MM.1S (cell line): ENCODE results near the gene XRCC4.

Experiments used
- EZH2 ChIP-seq: fragments of 300-600 bp; sonication (generic); optimal IDR thresholded peaks from 2 replicates; pipeline ENCODE3; 2017; ENCODE audit warnings: low read depth, mild to moderate bottlenecking, antibody characterized with exemption, low read length, mixed read lengths
- TF ChIP-seq, protein P1 (sequence below): fragments of 300-600 bp; sonication (generic); IDR thresholded peaks from 2 replicates; pipeline ENCODE4 v1.5.1; 2016; ENCODE audit warnings: antibody characterized with exemption, low read length, mixed read lengths

DNA sequence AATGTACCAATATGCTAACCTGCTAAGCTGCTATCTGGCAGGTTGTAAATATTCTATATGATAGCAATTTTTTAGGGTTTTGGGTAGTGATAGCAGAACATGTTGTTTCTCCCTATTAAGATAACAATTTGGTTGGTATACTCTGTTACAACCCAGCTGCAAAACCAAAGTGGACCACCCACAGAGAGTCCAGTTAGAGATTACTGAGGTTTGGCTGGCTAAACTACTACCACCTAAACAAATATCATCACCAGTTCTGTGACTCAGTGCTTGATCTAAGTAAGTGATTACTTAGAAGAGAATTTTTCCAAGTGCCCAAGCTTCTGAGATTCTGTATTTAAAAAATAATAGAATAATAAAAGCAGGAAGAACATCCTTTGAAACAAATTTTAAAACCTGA, 72.3 kb downstream of the XRCC4 start:
- TF ChIP-seq, protein P1, sequence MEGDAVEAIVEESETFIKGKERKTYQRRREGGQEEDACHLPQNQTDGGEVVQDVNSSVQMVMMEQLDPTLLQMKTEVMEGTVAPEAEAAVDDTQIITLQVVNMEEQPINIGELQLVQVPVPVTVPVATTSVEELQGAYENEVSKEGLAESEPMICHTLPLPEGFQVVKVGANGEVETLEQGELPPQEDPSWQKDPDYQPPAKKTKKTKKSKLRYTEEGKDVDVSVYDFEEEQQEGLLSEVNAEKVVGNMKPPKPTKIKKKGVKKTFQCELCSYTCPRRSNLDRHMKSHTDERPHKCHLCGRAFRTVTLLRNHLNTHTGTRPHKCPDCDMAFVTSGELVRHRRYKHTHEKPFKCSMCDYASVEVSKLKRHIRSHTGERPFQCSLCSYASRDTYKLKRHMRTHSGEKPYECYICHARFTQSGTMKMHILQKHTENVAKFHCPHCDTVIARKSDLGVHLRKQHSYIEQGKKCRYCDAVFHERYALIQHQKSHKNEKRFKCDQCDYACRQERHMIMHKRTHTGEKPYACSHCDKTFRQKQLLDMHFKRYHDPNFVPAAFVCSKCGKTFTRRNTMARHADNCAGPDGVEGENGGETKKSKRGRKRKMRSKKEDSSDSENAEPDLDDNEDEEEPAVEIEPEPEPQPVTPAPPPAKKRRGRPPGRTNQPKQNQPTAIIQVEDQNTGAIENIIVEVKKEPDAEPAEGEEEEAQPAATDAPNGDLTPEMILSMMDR = no peak
- TF ChIP-seq EZH2 = no peak
